ENCODE data around the gene CDC42BPA. TPM values are rescaled to one million over a fixed set of nuclear protein-coding genes. Genes with fewer than 3 reads are reported as not detected.

CDC42BPA gene
- total RNA-seq, 4 donors from 2014 or later = 49.0 to 102 (median 54.2) TPM

GRCh38 chr1:227191607-227192006 is 126.7 kb downstream of the CDC42BPA start:
- in situ Hi-C loops (cut with MboI; ENCODE audit: low pct_ligation_motif_present in 1 of 4, low pct_unique_long_range_greater_than_20kb in 1 of 4, low sequenced_read_pairs in 3 of 4) = no loop called here
- Histone ChIP-seq H3K4me3 (no peak overlapping the region), H3K27me3 (no peaks in the 10 kb centered on the region), H3K27ac (no peak overlapping the region), H3K4me1 (no peaks in the 10 kb centered on the region), H3K9me3 (no peaks in the 10 kb centered on the region), H3K36me3 (no peaks in the 10 kb centered on the region)
- DNase-seq = no peak
- WGBS, 2 donors (ENCODE audit: low coverage in 1 of 2) = 41 to 53% methylated on average over 2 of the region's 2 CpGs
- TF ChIP-seq EP300 (IDR thresholded peaks at IDR 0.05; ENCODE audit: low read depth) (no peak), POLR2AphosphoS5 (IDR thresholded peaks at IDR 0.05) (no peak), POLR2A (IDR thresholded peaks at IDR 0.05) (no peak)
- TF ChIP-seq, protein P1, sequence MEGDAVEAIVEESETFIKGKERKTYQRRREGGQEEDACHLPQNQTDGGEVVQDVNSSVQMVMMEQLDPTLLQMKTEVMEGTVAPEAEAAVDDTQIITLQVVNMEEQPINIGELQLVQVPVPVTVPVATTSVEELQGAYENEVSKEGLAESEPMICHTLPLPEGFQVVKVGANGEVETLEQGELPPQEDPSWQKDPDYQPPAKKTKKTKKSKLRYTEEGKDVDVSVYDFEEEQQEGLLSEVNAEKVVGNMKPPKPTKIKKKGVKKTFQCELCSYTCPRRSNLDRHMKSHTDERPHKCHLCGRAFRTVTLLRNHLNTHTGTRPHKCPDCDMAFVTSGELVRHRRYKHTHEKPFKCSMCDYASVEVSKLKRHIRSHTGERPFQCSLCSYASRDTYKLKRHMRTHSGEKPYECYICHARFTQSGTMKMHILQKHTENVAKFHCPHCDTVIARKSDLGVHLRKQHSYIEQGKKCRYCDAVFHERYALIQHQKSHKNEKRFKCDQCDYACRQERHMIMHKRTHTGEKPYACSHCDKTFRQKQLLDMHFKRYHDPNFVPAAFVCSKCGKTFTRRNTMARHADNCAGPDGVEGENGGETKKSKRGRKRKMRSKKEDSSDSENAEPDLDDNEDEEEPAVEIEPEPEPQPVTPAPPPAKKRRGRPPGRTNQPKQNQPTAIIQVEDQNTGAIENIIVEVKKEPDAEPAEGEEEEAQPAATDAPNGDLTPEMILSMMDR (IDR thresholded peaks at IDR 0.05) = no peak
- intact Hi-C loops (cut with DNase I; ENCODE audit: low total_unique reads) = no loop called here

GRCh38 chr1:227190321-227190720 is 128.0 kb downstream of the CDC42BPA start:
- H3K9me3 ChIP-seq = no peaks in the 10 kb centered on the region
- intact Hi-C loops (cut with DNase I; ENCODE audit: low total_unique reads) (no loop called here), in situ Hi-C loops (cut with MboI; ENCODE audit: low pct_ligation_motif_present in 1 of 4, low pct_unique_long_range_greater_than_20kb in 1 of 4, low sequenced_read_pairs in 3 of 4) (no loop called here)
- no peaks in the 10 kb centered on the region for H3K4me1 ChIP-seq
- no peak overlapping the region for H3K4me3 ChIP-seq
- no peaks in the 10 kb centered on the region for H3K36me3 ChIP-seq
- TF ChIP-seq POLR2A (IDR thresholded peaks at IDR 0.05) = no peak
- TF ChIP-seq, protein P1 (IDR thresholded peaks at IDR 0.05) = no peak
- TF ChIP-seq POLR2AphosphoS5 (IDR thresholded peaks at IDR 0.05) = no peak
- TF ChIP-seq EP300 (IDR thresholded peaks at IDR 0.05; ENCODE audit: low read depth) = no peak
- no peak for DNase-seq
- no peaks in the 10 kb centered on the region for H3K27me3 ChIP-seq
- no peak overlapping the region for H3K27ac ChIP-seq
- WGBS, 2 donors (ENCODE audit: low coverage in 1 of 2) = 89 to 95% methylated on average over 2 of the region's 2 CpGs

- no peak overlapping the region for H3K4me3 ChIP-seq
- in situ Hi-C loops (cut with MboI; ENCODE audit: low pct_ligation_motif_present in 1 of 4, low pct_unique_long_range_greater_than_20kb in 1 of 4, low sequenced_read_pairs in 3 of 4) = no loop called here
- H3K27ac ChIP-seq = no peak overlapping the region
- WGBS, 2 donors (ENCODE audit: low coverage in 1 of 2) = 81 to 83% methylated on average over 9 of the region's 9 CpGs
- no peaks in the 10 kb centered on the region for H3K9me3 ChIP-seq
- no peaks in the 10 kb centered on the region for H3K36me3 ChIP-seq
- DNase-seq = no peak
- intact Hi-C loops (cut with DNase I; ENCODE audit: low total_unique reads) = no loop called here
- no peaks in the 10 kb centered on the region for H3K27me3 ChIP-seq
- TF ChIP-seq POLR2A (IDR thresholded peaks at IDR 0.05) = no peak
- no peaks in the 10 kb centered on the region for H3K4me1 ChIP-seq
These were observed 133.0 kb downstream of the CDC42BPA start for GRCh38 chr1:227185291-227185690.

GRCh38 chr1:227182012-227182411 is 136.3 kb downstream of the CDC42BPA start:
- H3K4me1 ChIP-seq = no peaks in the 10 kb centered on the region
- WGBS, 2 donors (ENCODE audit: low coverage in 1 of 2) = 91 to 95% methylated on average over 3 of the region's 3 CpGs
- TF ChIP-seq POLR2A (IDR thresholded peaks at IDR 0.05) (no peak), POLR2AphosphoS5 (IDR thresholded peaks at IDR 0.05) (no peak), EP300 (IDR thresholded peaks at IDR 0.05; ENCODE audit: low read depth) (no peak)
- TF ChIP-seq, protein P1 (IDR thresholded peaks at IDR 0.05) = no peak

GRCh38 chr1:227175611-227176010 is 142.7 kb downstream of the CDC42BPA start:
- H3K27ac ChIP-seq = no peak overlapping the region
- H3K4me3 ChIP-seq = no peak overlapping the region
- no peaks in the 10 kb centered on the region for H3K4me1 ChIP-seq
- WGBS, 2 donors (ENCODE audit: low coverage in 1 of 2) = 86 to 100% methylated on average over 1 to 4 of the region's 4 CpGs
- TF ChIP-seq POLR2A (IDR thresholded peaks at IDR 0.05) (no peak), EP300 (IDR thresholded peaks at IDR 0.05; ENCODE audit: low read depth) (no peak), POLR2AphosphoS5 (IDR thresholded peaks at IDR 0.05) (no peak)
- TF ChIP-seq, protein P1 (IDR thresholded peaks at IDR 0.05) = no peak
- no peaks in the 10 kb centered on the region for H3K27me3 ChIP-seq
- in situ Hi-C loops (cut with MboI; ENCODE audit: low pct_ligation_motif_present in 1 of 4, low pct_unique_long_range_greater_than_20kb in 1 of 4, low sequenced_read_pairs in 3 of 4) (no loop called here), intact Hi-C loops (cut with DNase I; ENCODE audit: low total_unique reads) (no loop called here)
- H3K36me3 ChIP-seq = no peaks in the 10 kb centered on the region
- no peaks in the 10 kb centered on the region for H3K9me3 ChIP-seq
- DNase-seq = no peak

More at GRCh38 chr1:227182012-227182411, 136.3 kb downstream of the CDC42BPA start:
- Histone ChIP-seq H3K4me3 (no peak overlapping the region), H3K27ac (no peak overlapping the region), H3K27me3 (no peaks in the 10 kb centered on the region), H3K36me3 (no peaks in the 10 kb centered on the region), H3K9me3 (no peaks in the 10 kb centered on the region)
- intact Hi-C loops (cut with DNase I; ENCODE audit: low total_unique reads) = no loop called here
- DNase-seq = no peak
- in situ Hi-C loops (cut with MboI; ENCODE audit: low pct_ligation_motif_present in 1 of 4, low pct_unique_long_range_greater_than_20kb in 1 of 4, low sequenced_read_pairs in 3 of 4) = no loop called here
